Fibroblast of villous mesenchyme (primary cell): ENCODE measurements around the gene LMOD1. TPM values are rescaled to one million over a fixed set of nuclear protein-coding genes. Genes with fewer than 3 reads are reported as not detected.
"Not testable (repeated sequence)": the region's sequence is repeated elsewhere in the genome, so short reads cannot be mapped to it uniquely, and the experiment has no call there.

Experiments used
- DNase-seq: peaks from one replicate; pipeline ENCODE4 v3.0.0-alpha.2; 2010; ENCODE audit warnings: low read depth
- H3K4me3 ChIP-seq: 2 replicates; pipeline ENCODE4 v1.5.1; 2011; ENCODE audit warnings: low read depth, mild to moderate bottlenecking, low read length
- CTCF ChIP-seq: IDR thresholded peaks from 2 replicates; pipeline ENCODE4 v1.5.1; 2012; ENCODE audit warnings: low read depth, mild to moderate bottlenecking, low read length; ENCODE audit not compliant: insufficient read depth
- total RNA-seq: library from RNA; depleted of rRNA; stranded (reverse); fragments of >200 nt; gene quantifications from 2 replicates; pipeline ENCODE4 v1.2.3, GENCODE V29; 2012

Gene LMOD1
- total RNA-seq, 1 donor: 50.1 TPM

DNA sequence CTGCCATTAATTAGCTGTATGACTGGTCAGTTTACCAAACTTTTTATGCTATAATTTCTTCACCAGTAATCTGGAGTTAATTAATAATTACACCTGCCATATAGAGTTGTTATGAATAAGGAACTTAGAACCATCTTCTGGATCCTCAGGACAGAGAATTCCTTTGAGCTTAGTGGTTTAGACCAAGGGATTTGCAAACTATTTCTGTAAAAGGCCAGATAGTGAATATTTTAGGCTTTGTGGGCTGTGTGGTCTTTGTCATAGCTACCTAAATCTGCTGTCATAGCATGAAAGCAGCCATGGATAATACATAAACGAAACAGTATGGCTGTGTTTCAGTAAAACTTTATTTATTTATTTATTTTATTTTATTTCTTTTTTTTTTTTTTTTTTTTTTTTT is 17.9 kb upstream of the LMOD1 start:
- H3K4me3 ChIP-seq: no peak overlapping the region
- peak; percentile 90 for DNase-seq
- TF ChIP-seq CTCF: no peak

DNA sequence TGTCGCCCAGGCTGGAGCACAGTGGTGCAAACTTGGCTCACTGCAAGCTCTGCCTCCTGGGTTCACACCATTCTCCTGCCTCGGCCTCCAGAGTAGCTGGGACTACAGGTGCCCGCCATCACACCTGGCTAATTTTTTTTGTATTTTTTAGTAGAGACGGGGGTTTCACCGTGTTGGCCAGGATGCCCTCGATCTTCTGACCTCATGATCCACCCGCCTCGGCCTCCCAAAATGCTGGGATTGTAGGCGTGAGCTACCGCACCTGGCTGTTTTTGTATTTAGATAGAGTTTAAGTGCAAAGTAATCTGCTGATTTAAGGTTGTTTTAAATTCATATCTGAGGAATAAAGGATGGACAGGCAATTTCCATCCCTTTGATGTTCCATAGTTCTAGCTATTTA is 16.0 kb upstream of the LMOD1 start:
- H3K4me3 ChIP-seq, DNase-seq: not testable (repeated sequence)

GRCh38 chr1:201958348-201958747 is 12.0 kb upstream of the LMOD1 start:
- H3K4me3 ChIP-seq: no peak overlapping the region
- DNase-seq: no peak
- TF ChIP-seq CTCF: no peak

GRCh38 chr1:201955729-201956143 is 9.4 kb upstream of the LMOD1 start:
- no peak for TF ChIP-seq CTCF
- no peak for DNase-seq
- H3K4me3 ChIP-seq: peak overlapping the region; percentile 100

DNA sequence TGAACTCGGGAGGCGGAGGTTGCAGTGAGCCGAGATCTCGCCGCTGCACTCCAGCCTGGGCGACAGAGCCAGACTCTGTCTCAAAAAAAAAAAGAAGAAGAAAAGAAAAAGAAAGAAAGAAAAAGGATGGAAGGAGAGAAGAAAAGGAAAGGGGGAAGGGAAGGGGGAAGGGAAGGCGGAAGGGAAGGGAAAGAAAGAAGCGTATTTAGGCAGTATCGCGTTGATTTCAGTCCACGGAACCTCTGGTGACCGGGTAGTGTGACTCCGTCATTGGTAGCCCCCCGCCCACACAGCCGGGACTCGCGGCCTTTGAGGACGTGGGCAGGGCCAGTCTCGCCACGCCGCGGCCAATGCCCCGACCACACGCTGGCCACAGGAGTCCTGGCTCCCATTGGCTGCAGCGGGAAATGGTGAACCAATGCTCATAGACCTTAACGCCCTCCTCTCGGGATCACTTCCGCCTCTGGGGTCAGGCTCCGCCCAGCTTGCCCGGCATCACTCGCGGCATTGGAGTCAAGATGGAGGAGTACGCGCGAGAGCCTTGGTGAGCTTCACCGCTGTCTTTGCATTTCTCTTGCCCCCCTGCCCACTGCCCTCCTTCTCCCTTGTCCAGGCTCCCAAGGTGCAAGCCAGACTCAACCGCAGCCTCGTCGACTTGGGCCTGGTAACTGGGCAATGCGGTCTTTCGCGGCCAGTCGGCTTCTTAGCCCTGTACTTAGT is 8.8 kb upstream of the LMOD1 start, which contains the start of gene TIMM17A:
TSS of gene TIMM17A (plus strand) at position 495 of the 720 bp plus-strand sequence. CDS start at position 519, 24 bp downstream.
- peak; percentile 99 for DNase-seq
- no peak for TF ChIP-seq CTCF
- H3K4me3 ChIP-seq: peak within 1 kb of the TSS; percentile 100

- DNase-seq: no peak
- peak overlapping the region; percentile 100 for H3K4me3 ChIP-seq
- TF ChIP-seq CTCF: no peak
These were observed 8.1 kb upstream of the LMOD1 start for GRCh38 chr1:201954263-201955008.

DNA sequence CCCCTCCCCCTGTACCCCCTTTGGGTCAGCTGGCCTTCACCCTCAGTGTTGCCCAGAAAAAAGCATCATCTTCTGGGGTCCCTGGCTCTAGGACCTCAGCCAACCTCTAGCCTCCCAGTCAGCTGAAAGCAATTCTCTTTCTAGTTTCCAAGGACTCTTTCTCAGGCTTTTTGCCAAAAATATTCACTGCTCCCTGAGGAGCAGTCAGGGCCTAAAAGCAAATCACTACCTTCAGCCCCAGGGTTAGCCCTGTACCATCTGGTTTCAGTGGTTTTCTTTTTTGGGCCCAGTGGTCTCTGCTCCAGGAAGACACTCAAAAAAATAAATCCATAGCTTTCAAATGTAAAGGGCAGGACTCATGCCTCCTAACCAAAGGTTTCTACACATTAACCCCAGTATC is 3.1 kb upstream of the LMOD1 start:
- no peak for DNase-seq
- no peak overlapping the region for H3K4me3 ChIP-seq
- TF ChIP-seq CTCF: no peak
